Parathyroid adenoma (tissue), 2 donors: ENCODE measurements around the gene ANK3.

Source experiments
- H2AFZ ChIP-seq: fragments of 300-600 bp; sonication (generic); one replicate; pipeline ENCODE4 v1.7.0; 2017; ENCODE audit warnings: antibody characterized with exemption, mild to moderate bottlenecking
- H3K27ac ChIP-seq: fragments of 300-600 bp; sonication (generic); one replicate; pipeline ENCODE4 v1.7.0; 2017
- H3K27me3 ChIP-seq: fragments of 300-600 bp; sonication (generic); one replicate; pipeline ENCODE4 v1.7.0; 2017; ENCODE audit warnings: low read length; ENCODE audit not compliant: control insufficient read depth, insufficient read depth
- H3K36me3 ChIP-seq: fragments of 300-600 bp; sonication (generic); one replicate; pipeline ENCODE4 v1.7.0; 2017; ENCODE audit warnings: low read length; ENCODE audit not compliant: control insufficient read depth, insufficient read depth
- H3K4me1 ChIP-seq: fragments of 300-600 bp; sonication (generic); one replicate; pipeline ENCODE4 v1.7.0; 2017; ENCODE audit warnings: control low read depth
- H3K4me2 ChIP-seq: fragments of 300-600 bp; sonication (generic); one replicate; pipeline ENCODE4 v1.7.0; 2017; ENCODE audit warnings: low read length
- H3K4me3 ChIP-seq: fragments of 300-600 bp; sonication (generic); one replicate; pipeline ENCODE4 v1.7.0; 2017; ENCODE audit warnings: low read depth, low read length
- H3K79me2 ChIP-seq: fragments of 300-600 bp; sonication (generic); one replicate; pipeline ENCODE4 v1.7.0; 2017; ENCODE audit warnings: control low read depth
- H3K9ac ChIP-seq: fragments of 300-600 bp; sonication (generic); one replicate; pipeline ENCODE4 v1.7.0; 2017; ENCODE audit warnings: mild to moderate bottlenecking
- H3K9me3 ChIP-seq: fragments of 300-600 bp; sonication (generic); one replicate; pipeline ENCODE4 v1.7.0; 2017; ENCODE audit warnings: low read length; ENCODE audit not compliant: control insufficient read depth
- TF ChIP-seq, protein P1 (sequence below): fragments of 300-600 bp; sonication (generic); IDR thresholded peaks from one replicate; pipeline ENCODE4 v1.7.0; 2017; ENCODE audit warnings: antibody characterized with exemption, mild to moderate bottlenecking
- donor health status: primary hyperparathyroidism.

The ANK3 gene

DNA sequence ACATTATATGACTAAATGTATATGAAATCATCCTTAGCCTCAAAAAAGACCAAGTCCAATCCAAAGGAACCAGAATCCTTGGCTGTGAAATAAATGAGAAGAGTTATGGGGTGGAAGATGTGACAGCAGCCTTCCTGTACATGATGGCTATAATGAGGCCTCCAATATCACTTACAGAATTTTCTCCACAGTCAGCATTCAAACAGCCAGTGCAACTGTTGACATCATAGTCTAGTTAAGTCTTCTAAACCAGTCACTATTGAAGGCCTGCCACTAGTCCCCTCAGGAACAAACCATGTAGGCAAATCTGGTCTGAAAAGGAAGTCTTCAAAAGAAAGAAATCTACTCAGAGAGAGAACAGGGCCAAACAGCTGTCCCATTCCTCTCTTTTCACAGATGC is 263.8 kb downstream of the ANK3 start:
- Histone ChIP-seq H3K9me3 (no peaks in the 10 kb centered on the region), H3K36me3 (no peaks in the 10 kb centered on the region), H3K4me1 (peaks cover 64% of the 10 kb centered on the region), H3K27ac (peak overlapping the region; percentile 95), H3K4me2 (peak overlapping the region; percentile 59), H3K27me3 (no peaks in the 10 kb centered on the region), H3K4me3 (peak overlapping the region; percentile 25), H2AFZ (no peak overlapping the region), H3K79me2 (peaks cover 16% of the 10 kb centered on the region), H3K9ac (no peak overlapping the region)
- TF ChIP-seq, protein P1, sequence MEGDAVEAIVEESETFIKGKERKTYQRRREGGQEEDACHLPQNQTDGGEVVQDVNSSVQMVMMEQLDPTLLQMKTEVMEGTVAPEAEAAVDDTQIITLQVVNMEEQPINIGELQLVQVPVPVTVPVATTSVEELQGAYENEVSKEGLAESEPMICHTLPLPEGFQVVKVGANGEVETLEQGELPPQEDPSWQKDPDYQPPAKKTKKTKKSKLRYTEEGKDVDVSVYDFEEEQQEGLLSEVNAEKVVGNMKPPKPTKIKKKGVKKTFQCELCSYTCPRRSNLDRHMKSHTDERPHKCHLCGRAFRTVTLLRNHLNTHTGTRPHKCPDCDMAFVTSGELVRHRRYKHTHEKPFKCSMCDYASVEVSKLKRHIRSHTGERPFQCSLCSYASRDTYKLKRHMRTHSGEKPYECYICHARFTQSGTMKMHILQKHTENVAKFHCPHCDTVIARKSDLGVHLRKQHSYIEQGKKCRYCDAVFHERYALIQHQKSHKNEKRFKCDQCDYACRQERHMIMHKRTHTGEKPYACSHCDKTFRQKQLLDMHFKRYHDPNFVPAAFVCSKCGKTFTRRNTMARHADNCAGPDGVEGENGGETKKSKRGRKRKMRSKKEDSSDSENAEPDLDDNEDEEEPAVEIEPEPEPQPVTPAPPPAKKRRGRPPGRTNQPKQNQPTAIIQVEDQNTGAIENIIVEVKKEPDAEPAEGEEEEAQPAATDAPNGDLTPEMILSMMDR, result no peak

DNA sequence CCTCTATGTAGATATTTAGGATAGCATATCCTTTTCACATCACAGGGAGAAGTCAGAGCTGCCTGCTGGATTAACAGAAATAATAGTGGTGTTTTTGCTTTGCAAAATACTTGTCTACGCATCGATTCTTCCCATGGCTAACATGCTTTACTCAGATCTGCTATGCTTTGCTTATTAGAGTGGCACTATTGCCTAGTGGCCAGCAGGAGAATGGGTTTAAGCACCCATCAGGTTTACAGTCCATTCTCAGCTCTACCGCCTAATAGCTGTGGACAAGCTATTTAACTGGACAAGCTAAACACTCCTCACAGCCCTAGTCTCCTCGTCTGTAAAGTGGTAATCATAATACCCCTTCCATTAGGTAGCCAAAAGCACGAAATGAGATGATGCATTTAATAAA is 265.1 kb downstream of the ANK3 start:
- H3K9me3 ChIP-seq, result peaks cover 3% of the 10 kb centered on the region
- H3K4me1 ChIP-seq, result peaks cover 54% of the 10 kb centered on the region
- peak overlapping the region; percentile 62 for H3K4me2 ChIP-seq
- H3K9ac ChIP-seq, result no peak overlapping the region
- H3K27me3 ChIP-seq, result no peaks in the 10 kb centered on the region
- H3K79me2 ChIP-seq, result peaks cover 25% of the 10 kb centered on the region
- peak overlapping the region; percentile 95 for H3K27ac ChIP-seq
- H3K36me3 ChIP-seq, result no peaks in the 10 kb centered on the region
- TF ChIP-seq, protein P1, result peak; percentile 4
- no peak overlapping the region for H2AFZ ChIP-seq
- H3K4me3 ChIP-seq, result peak overlapping the region; percentile 18

DNA sequence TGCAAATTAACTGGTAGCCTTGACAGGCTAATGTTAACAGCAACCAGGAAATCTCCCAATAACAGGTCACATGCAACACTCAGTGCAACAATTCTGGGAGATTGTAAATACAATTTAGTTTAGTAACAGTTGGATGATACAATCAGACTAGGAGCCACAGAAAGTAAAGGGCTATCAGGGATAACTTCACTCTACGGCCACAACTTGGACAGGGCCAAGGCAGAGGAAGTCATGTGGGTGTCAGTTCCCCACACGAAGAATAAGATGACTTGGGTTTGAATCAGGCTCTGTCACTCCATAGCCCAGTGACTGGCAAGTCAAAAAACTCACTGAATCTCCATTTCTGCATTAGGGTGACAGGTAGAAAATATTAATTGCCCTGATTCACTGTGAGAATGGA is 266.0 kb downstream of the ANK3 start:
- Histone ChIP-seq H3K36me3 (no peaks in the 10 kb centered on the region), H3K27ac (peak overlapping the region; percentile 95), H3K4me1 (peaks cover 55% of the 10 kb centered on the region), H3K79me2 (peaks cover 33% of the 10 kb centered on the region), H3K9me3 (peaks cover 3% of the 10 kb centered on the region), H3K9ac (no peak overlapping the region), H3K4me2 (peak overlapping the region; percentile 34), H3K27me3 (no peaks in the 10 kb centered on the region), H2AFZ (no peak overlapping the region), H3K4me3 (no peak overlapping the region)
- TF ChIP-seq, protein P1, result no peak

DNA sequence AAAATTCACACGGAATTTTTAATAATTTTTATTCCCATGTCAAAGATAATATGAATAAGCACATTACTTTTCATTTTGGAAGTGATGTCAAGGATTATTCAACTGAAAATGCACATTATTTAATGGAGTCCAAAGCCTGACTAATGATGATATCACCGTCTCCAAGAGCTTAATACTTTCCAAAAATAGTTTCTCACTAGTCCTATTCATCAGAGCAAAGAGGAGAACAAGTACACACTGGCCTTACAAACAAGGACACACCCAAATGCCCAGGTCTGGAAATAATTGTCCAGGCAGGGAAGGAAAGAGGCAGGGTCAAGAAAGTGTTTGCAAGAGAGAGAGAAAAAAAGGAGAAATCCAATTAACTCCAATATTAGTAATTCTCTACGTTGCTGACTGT is 266.5 kb downstream of the ANK3 start:
- Histone ChIP-seq H3K27me3 (no peaks in the 10 kb centered on the region), H3K79me2 (peaks cover 36% of the 10 kb centered on the region), H3K9ac (no peak overlapping the region), H3K9me3 (peaks cover 3% of the 10 kb centered on the region), H3K4me1 (peaks cover 59% of the 10 kb centered on the region), H3K4me2 (peak overlapping the region; percentile 34), H2AFZ (no peak overlapping the region), H3K36me3 (no peaks in the 10 kb centered on the region), H3K4me3 (no peak overlapping the region), H3K27ac (peak overlapping the region; percentile 95)
- TF ChIP-seq, protein P1, result no peak

DNA sequence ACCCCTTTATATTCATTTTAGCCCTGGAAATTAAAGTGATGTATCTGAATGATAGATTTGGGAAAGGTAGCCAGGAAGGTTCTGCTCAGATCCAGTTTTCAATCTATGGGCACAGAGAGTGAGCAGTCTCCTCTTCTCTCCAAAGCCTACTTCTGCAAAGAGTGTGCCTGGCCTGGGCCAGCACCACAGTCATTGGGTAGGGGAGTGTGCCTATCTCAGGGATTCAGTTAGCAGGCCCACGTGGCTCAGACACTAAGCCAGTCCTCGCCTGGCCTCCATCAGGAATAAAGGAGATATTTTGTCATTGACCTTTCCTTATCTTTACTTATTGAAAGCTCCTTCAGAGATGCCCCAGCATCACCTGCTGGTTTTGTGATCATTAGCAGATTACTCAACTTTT is 267.5 kb downstream of the ANK3 start:
- Histone ChIP-seq H3K79me2 (peaks cover 46% of the 10 kb centered on the region), H3K4me2 (no peak overlapping the region), H2AFZ (no peak overlapping the region), H3K4me1 (peaks cover 58% of the 10 kb centered on the region), H3K27me3 (no peaks in the 10 kb centered on the region), H3K9ac (no peak overlapping the region), H3K9me3 (peaks cover 3% of the 10 kb centered on the region), H3K36me3 (no peaks in the 10 kb centered on the region), H3K4me3 (no peak overlapping the region), H3K27ac (peak overlapping the region; percentile 95)
- TF ChIP-seq, protein P1, result no peak
